Neural cell (in vitro differentiated cells): ENCODE measurements around the gene PPP3CB.

Source experiments
- CTCF ChIP-seq: fragments of 450-650 bp; IDR thresholded peaks from 2 replicates; pipeline ENCODE4 v1.5.1; 2014; ENCODE audit warnings: antibody characterized with exemption, mild to moderate bottlenecking, moderate library complexity; ENCODE audit not compliant: poor library complexity, severe bottlenecking
- EP300 ChIP-seq: fragments of 450-650 bp; conservative IDR thresholded peaks from 2 replicates; pipeline ENCODE4 v1.6.1; 2014; ENCODE audit warnings: antibody characterized with exemption, mild to moderate bottlenecking, moderate library complexity; ENCODE audit not compliant: poor library complexity, severe bottlenecking
- RAD21 ChIP-seq: fragments of 450-650 bp; conservative IDR thresholded peaks from 2 replicates; pipeline ENCODE4 v1.6.1; 2014; ENCODE audit warnings: antibody characterized with exemption, mild to moderate bottlenecking, moderate library complexity
- REST ChIP-seq: IDR thresholded peaks from 2 replicates; pipeline ENCODE4 v1.6.1; 2012; ENCODE audit warnings: borderline replicate concordance

- TF ChIP-seq EP300 (no peak), CTCF (no peak), RAD21 (no peak), REST (no peak)
Observed at GRCh38 chr10:73506074-73506473, 10.2 kb upstream of the PPP3CB start.
